GM03348 (cell line): ENCODE measurements around the gene PRKAA2.

Experiments
- DNase-seq: peaks from one replicate; pipeline ENCODE4 v3.0.0; 2012; ENCODE audit warnings: low spot score

PRKAA2 gene

GRCh38 chr1:56654126-56654923, 9.2 kb downstream of the PRKAA2 start:
- DNase-seq: no peak

GRCh38 chr1:56655991-56656613, 11.0 kb downstream of the PRKAA2 start:
- no peak for DNase-seq

DNA sequence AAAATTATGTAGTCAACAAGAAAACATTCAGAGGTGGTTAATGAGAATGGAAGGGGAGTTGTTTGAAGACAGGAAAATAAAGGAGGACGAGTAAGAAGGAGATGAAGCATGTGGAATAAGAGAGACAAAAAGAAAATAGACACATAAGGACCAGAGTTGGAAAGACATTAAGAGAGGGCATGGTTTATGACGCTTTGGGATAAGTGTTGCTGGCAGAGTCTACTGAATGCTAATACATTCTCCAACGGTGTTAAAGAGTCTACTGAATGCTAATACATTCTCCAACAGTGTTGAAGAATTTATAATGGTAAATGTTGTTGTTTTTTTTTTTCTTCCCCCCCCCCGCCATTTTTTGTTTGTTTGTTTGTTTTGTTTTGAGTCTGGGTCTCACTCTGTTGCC, 13.1 kb downstream of the PRKAA2 start:
- DNase-seq: no peak

DNA sequence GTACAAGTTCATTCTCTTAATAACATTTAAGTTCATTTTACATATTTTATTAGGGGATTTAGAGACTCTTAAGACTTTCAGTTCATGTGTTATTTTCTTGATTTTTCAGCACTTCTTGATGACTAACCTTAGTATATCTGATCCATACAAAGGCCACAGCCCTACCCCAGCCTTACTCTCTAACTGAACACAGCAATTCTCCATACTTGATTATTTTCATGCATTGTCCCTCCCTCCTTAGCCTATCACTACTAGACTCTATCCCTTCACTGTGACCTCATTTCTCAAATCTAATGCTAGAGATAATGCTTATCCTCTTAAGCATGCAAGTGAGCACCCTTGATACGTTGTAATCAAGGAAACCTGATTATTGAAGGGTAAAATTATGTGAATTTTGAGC, 15.2 kb downstream of the PRKAA2 start:
- no peak for DNase-seq

GRCh38 chr1:56663846-56664245, 18.7 kb downstream of the PRKAA2 start:
- no peak for DNase-seq

GRCh38 chr1:56665384-56665783, 20.3 kb downstream of the PRKAA2 start:
- DNase-seq: no peak

DNA sequence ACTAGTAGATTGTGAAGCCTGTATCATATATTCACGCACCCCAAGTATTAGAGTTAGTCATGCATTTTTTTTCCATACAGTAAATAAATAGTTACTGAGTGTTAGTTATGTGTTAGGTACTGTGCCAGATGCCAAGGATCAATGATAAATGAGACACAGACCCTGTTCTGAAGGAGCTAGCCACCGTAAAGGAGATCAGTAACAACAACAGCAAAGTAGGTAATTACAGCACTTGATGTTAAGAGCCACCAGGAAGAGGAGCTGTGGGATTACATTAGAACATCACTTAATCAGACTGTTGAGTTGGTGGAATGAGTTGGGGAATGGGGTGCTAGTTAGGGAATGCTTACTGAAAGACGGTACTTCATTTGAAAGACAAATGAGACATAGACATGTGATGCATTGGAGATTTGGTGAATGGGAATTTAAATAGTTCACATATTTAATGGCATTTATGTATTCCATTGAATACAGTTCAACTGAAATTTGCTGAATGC, 21.0 kb downstream of the PRKAA2 start:
- DNase-seq: no peak

- no peak for DNase-seq
Observed at GRCh38 chr1:56670350-56670749, 25.2 kb downstream of the PRKAA2 start.

DNA sequence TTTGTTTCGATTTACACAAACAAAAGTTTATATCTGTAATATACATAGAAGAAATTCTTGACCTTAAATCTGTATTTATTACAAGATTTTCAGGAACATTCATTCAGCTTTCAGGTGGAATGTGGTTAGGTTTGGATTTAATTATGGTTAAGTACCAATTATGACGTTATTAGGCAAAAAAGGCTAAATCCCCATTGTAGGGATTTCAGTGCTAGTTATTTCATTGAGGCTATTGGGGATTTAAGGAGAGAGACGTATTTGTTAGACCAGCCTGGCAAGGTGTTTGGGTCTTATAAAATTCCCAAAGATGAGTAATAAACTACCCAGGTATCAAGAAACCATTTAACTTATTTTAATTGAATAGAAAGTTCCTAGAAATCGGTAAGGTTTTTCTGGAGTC, 26.0 kb downstream of the PRKAA2 start:
- DNase-seq: no peak

GRCh38 chr1:56671542-56671941, 26.4 kb downstream of the PRKAA2 start:
- no peak for DNase-seq

GRCh38 chr1:56672579-56672978, 27.5 kb downstream of the PRKAA2 start:
- DNase-seq: no peak

- no peak for DNase-seq
Observed at GRCh38 chr1:56675763-56676162, 30.6 kb downstream of the PRKAA2 start.

GRCh38 chr1:56676571-56677035, 31.5 kb downstream of the PRKAA2 start:
- peak; percentile 16 for DNase-seq

DNA sequence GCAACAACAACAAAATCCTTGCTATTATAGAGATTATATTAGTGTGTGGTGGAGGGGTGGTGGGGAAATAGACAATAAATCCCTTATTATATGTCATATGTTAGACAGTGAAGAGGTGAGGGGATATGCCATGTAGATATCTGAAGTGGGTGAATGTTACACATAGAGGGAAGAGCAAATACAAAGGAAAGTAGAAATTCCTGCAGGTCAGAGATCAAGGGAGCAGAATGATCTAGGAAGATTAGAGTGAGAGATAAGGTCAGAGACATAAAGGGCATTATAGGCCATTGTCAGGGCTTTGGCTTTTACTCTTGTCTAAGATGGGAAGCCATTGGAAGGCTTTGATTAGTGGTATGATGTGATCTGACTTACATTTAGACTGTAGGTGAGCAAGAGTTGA, 38.5 kb downstream of the PRKAA2 start:
- DNase-seq: no peak

DNA sequence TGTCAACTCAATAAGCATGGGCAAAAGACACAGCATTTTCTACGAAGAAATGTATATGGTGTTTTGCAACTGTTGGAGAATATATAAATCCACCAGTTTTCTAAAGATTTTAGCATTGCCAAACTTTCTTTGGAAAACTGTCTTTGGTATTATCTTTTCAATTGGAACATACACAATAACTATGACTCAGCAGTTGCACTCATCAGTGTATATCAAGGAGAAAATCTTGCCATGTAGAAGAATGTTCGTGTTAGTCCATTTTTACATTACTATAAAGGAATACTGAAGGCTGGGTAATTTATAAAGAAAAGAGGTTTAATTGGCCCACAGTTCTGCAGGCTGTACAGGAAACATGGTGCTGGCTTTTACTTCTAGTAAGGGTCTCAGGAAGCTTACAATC, 41.1 kb downstream of the PRKAA2 start:
- DNase-seq: peak; percentile 5

DNA sequence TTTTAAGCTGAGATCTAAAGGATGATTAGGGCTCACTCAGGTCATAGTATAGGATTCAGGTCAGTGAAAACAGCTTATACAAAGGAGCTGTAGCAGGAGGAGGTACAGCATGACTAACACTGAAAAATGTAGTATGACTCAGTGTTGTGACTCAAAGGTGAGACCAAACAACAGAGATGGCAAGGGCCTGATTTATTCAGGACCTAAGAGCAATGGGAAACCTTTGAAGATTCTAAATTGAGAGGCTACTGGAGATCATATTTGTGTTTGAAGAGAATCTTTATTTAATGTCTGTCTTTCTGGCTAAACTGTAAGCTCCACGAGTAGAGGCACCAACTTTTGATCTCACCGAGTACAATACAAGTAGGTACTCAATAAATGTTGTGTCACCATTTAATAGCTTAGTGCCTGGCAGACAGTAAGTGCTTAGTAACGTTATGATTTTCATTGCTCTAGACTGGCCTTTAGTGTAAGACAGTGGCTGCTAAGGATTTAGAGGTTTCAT, 43.5 kb downstream of the PRKAA2 start:
- DNase-seq: peak; percentile 50

DNA sequence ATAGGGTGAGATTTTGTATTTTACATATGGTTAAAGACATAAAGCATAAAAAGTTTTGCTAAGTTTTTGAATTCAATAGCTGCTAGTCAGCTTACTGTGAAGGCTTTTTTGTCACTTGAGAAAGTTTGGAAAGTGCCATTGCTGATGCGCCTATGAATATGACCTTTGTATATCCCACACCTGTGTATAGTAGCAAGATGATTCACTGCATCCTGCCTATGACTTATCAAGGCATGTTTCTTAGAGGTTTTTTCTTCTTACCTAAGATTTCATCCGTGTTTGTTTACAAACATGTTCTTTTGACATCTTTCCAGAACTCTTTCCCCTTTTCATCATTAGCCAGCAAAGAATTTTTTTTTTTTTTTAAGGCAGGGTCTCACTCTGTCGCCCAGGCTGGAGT, 51.5 kb downstream of the PRKAA2 start:
- no peak for DNase-seq

DNA sequence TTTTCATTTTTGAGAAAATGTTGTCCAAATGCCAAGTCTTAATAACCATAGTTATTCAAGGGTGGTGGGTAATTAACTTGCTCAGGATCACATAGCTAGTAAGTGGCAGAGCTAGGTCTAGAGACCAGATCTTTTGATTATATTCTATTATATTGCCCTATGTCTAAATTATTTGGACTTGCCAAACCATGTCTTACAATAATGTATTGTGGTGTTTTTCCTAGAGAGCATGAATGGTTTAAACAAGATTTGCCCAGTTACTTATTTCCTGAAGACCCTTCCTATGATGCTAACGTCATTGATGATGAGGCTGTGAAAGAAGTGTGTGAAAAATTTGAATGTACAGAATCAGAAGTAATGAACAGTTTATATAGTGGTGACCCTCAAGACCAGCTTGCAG, 58.6 kb downstream of the PRKAA2 start:
- no peak for DNase-seq

DNA sequence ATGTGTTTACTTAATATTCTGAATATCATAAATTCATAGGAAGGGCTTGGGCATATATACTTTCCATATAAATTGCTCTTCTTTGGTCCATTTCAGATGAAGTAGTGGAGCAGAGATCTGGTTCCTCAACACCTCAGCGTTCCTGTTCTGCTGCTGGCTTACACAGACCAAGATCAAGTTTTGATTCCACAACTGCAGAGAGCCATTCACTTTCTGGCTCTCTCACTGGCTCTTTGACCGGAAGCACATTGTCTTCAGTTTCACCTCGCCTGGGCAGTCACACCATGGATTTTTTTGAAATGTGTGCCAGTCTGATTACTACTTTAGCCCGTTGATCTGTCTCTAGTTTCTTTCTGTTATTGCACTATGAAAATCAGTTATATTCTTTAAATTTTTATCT, 62.3 kb downstream of the PRKAA2 start:
- no peak for DNase-seq

DNA sequence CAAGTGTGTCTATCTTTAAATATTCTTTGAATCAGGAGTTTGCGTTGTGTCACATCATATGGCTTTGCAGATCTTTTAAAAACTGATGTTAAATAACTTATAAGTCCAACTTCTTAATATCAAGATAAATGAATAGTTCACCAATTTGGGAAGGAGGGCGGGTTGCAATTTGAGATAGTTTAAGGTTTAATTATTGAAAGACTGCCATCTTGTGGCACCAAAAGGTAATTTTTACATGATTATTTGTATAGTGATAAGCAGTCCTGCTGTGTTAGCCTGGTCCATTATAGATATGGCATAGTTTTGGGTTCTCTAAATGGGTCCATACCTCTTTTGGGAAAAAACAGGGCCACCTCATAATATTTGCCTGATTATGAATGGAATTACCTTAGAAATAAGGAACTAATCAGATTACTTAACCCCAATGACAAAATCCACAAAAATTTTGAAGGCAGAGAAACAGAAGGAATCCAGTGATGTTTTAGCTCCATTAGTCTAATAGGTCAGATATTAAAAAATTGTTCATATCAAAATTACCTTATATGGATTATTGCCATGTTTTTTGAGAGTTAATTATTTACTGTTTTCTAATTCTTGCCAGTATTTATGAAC, 64.3 kb downstream of the PRKAA2 start:
- DNase-seq: peak; percentile 44

- no peak for DNase-seq
Observed at GRCh38 chr1:56709995-56710394, 64.9 kb downstream of the PRKAA2 start.

DNA sequence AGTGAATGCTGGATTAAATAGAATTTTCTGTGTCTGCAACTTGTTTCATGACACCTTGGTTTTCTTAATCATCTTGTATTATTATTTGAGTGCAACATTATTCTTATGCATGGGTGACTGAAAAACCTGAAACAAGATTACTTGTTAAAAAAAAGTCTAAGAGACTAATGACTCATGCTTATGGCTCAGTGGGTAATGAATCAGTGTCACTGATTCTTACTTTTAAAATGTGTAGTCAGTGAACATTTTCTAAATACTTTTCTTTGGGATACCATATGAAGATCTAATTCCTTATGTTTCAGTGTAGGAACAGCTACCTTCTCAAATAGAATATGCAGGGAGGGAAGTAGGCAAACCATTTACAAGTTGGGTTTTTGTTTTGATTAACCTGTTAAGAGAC, 65.5 kb downstream of the PRKAA2 start:
- peak; percentile 50 for DNase-seq

DNA sequence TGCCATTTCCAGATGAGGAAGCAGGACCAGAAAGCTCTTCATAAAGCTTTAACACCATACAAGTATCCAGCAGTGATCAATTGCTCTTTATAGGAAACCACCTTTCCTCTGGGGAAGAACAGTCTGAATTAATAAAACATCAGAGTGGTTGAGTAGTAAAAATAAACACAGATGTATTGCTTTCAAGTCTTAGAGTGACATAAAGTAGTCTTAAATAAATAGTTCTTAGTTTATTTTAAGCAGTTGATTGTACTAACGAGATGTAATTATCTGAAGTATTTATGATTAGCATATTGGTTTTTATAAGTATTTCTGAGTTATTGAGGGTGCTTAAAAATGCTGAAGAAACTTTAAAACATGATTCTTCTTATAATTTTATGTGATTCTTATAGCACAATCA, 67.0 kb downstream of the PRKAA2 start:
- no peak for DNase-seq
